GM12873 (cell line): ENCODE measurements around the gene KATNAL1.

Experiments used
- CTCF ChIP-seq: IDR thresholded peaks from 2 replicates; pipeline ENCODE4 v1.5.1; 2012; ENCODE audit warnings: low read depth, mild to moderate bottlenecking, moderate library complexity, low read length, control low read depth; ENCODE audit not compliant: insufficient read depth; ENCODE audit errors: missing control alignments

KATNAL1 gene

GRCh38 chr13:30346789-30347167, 39.4 kb upstream of the KATNAL1 start:
- no peak for TF ChIP-seq CTCF

- no peak for TF ChIP-seq CTCF
Observed at GRCh38 chr13:30346153-30346788, 38.9 kb upstream of the KATNAL1 start.

- TF ChIP-seq CTCF: no peak
Observed at GRCh38 chr13:30345426-30346100, 38.2 kb upstream of the KATNAL1 start.

GRCh38 chr13:30341815-30342570, 34.6 kb upstream of the KATNAL1 start:
- no peak for TF ChIP-seq CTCF

GRCh38 chr13:30340331-30341250, 33.2 kb upstream of the KATNAL1 start:
- no peak for TF ChIP-seq CTCF

GRCh38 chr13:30339738-30340330, 32.5 kb upstream of the KATNAL1 start:
- TF ChIP-seq CTCF: no peak
